PC-3 (cell line): ENCODE data around the gene LRPPRC. TPM values are rescaled to one million over a fixed set of nuclear protein-coding genes. Genes with fewer than 3 reads are reported as not detected.

Source experiments
- ATAC-seq: fragments of 200-7000 bp; cut with Tn5 transposase; 2 replicates; pipeline ENCODE4 v1.9.1; 2020; ENCODE audit warnings: mild to moderate bottlenecking, moderate library complexity
- BruUV-seq: library from RNA; stranded (reverse); fragments of 400-500 nt; replicated peaks from 2 replicates; lab custom pipeline; 2021; lab: Mats Ljungman, UMichigan
- CTCF ChIA-PET: fragments of 300-600 bp; sonication (Branson Sonifier 250); formaldehyde crosslinking; loops from one replicate; lab custom pipeline; 2022; ENCODE audit warnings: antibody characterized with exemption; lab: Charles Lee
- POLR2A ChIA-PET: fragments of 300-600 bp; sonication (Branson Sonifier 250); formaldehyde crosslinking; loops from one replicate; lab custom pipeline; 2022; ENCODE audit warnings: antibody characterized with exemption; ENCODE audit not compliant: unreplicated experiment; lab: Charles Lee
- DNase-seq: peaks from one replicate; pipeline ENCODE4 v3.0.0-alpha.2; 2015
- H2AFZ ChIP-seq: fragments of 300-600 bp; sonication (generic); 2 replicates; pipeline ENCODE4 v1.6.0; 2016; ENCODE audit warnings: antibody characterized with exemption, low read length
- H3F3A ChIP-seq: fragments of 300-600 bp; sonication (generic); one replicate; pipeline ENCODE4 v1.6.0; 2017; ENCODE audit warnings: antibody characterized with exemption, low read length, control low read depth, mild to moderate bottlenecking; ENCODE audit not compliant: unreplicated experiment
- H3K27ac ChIP-seq: fragments of 300-600 bp; sonication (generic); 2 replicates; pipeline ENCODE4 v1.5.1; 2016; ENCODE audit warnings: mild to moderate bottlenecking, low read length
- H3K27me3 ChIP-seq: fragments of 300-600 bp; sonication (generic); 2 replicates; pipeline ENCODE4 v1.6.1; 2016; ENCODE audit warnings: low read length, mixed read lengths
- H3K36me3 ChIP-seq: fragments of 300-600 bp; sonication (generic); 2 replicates; pipeline ENCODE4 v1.6.1; 2016; ENCODE audit warnings: low read depth, mixed run types, low read length, mixed read lengths
- H3K4me1 ChIP-seq: fragments of 300-600 bp; sonication (generic); 2 replicates; pipeline ENCODE4 v1.5.1; 2016; ENCODE audit warnings: low read length; ENCODE audit not compliant: insufficient read depth
- H3K4me2 ChIP-seq: fragments of 300-600 bp; sonication (generic); 2 replicates; pipeline ENCODE4 v1.6.0; 2016; ENCODE audit warnings: low read length
- H3K4me3 ChIP-seq: fragments of 300-600 bp; sonication (generic); 2 replicates; pipeline ENCODE4 v1.5.1; 2016; ENCODE audit warnings: mild to moderate bottlenecking, low read length, mixed read lengths
- H3K79me2 ChIP-seq: fragments of 300-600 bp; sonication (generic); 2 replicates; pipeline ENCODE4 v1.6.1; 2017; ENCODE audit warnings: low read length, mixed read lengths
- H3K9ac ChIP-seq: fragments of 300-600 bp; sonication (generic); 2 replicates; pipeline ENCODE4 v1.6.0; 2016; ENCODE audit warnings: mild to moderate bottlenecking, low read length
- H3K9me2 ChIP-seq: fragments of 300-600 bp; sonication (generic); replicated peaks from 2 replicates; pipeline ENCODE4 v1.6.1; 2016; ENCODE audit warnings: mixed run types, low read length, mixed read lengths
- H3K9me3 ChIP-seq: fragments of 300-600 bp; sonication (generic); 2 replicates; pipeline ENCODE4 v1.6.1; 2016; ENCODE audit warnings: low read length, mixed read lengths
- H4K20me1 ChIP-seq: fragments of 300-600 bp; sonication (generic); 2 replicates; pipeline ENCODE4 v1.6.1; 2016; ENCODE audit warnings: low read length, mixed read lengths
- CTCF ChIP-seq: fragments of 300-600 bp; sonication (generic); conservative IDR thresholded peaks from 2 replicates; pipeline ENCODE4 v1.5.1; 2017; ENCODE audit warnings: antibody characterized with exemption, low read depth, mild to moderate bottlenecking, low read length
- EZH2 ChIP-seq: fragments of 300-600 bp; sonication (generic); IDR thresholded peaks from one replicate; pipeline ENCODE4 v1.6.1; 2017; ENCODE audit warnings: antibody characterized with exemption, mild to moderate bottlenecking, low read length; ENCODE audit not compliant: unreplicated experiment
- EZH2phosphoT487 ChIP-seq: fragments of 300-600 bp; sonication (generic); IDR thresholded peaks from 2 replicates; pipeline ENCODE4 v1.6.1; 2018; ENCODE audit warnings: mild to moderate bottlenecking, antibody characterized with exemption, low read length, borderline replicate concordance
- intact Hi-C: fragments of 100-400 bp; cut with micrococcal nuclease; formaldehyde crosslinking; loops from 2 replicates; pipeline ENCODE4 v1.9.0; 2023
- total RNA-seq: library from RNA; depleted of rRNA; stranded (reverse); fragments of >200 nt; gene quantifications from 2 replicates; pipeline ENCODE4 v1.2.3, GENCODE V29; 2014

LRPPRC gene
- total RNA-seq, 1 experiment from 2014 or later, result 94.8 TPM

DNA sequence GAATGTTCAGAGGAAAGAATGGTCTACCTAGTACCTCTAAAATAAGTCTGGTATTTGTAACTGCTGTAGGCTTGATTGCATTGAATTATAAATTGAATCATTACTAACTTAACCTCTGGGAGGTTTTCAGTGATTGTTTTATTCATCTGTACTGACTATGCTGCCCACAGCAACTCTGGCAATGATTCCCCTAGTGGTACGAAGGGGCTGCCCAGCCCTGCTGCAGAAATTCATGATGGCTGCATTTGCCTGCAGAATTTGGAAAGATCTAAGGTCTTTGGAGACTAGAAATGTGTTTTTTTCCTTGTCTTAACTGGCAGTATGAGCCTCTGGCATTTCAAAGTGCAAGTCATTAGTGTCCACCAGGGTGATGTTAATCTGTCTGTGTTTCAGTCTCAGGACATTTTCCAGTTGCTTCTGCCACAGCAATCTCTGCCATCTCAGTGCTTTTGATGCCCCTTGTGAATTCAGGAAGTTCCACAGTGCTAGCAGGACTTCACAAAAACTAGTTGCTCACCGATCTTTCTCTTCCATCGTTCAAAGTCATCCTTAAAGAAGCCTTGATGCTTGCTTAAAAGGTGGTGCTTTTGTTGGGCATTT lies 13.4 kb upstream of the LRPPRC start:
- Histone ChIP-seq H3F3A (no peaks in the 10 kb centered on the region), H3K4me1 (no peaks in the 10 kb centered on the region), H3K27ac (no peak overlapping the region), H3K27me3 (peaks cover 33% of the 10 kb centered on the region), H3K4me2 (no peak overlapping the region), H3K79me2 (no peaks in the 10 kb centered on the region), H4K20me1 (no peaks in the 10 kb centered on the region), H3K9ac (no peak overlapping the region), H3K36me3 (no peaks in the 10 kb centered on the region), H3K4me3 (no peak overlapping the region), H2AFZ (no peak overlapping the region), H3K9me3 (no peaks in the 10 kb centered on the region), H3K9me2 (no peaks in the 10 kb centered on the region)
- ChIA-PET POLR2A (no interaction called here), CTCF (interaction anchor here (0.5 kb wide), 1 partner anchor 221 kb away, joined by 3 read pairs; no protein-coding TSS in a partner anchor)
- no peak for ATAC-seq
- no TSS peak for BruUV-seq
- intact Hi-C loops, result no loop called here
- no peak for TF ChIP-seq EZH2
- no peak for TF ChIP-seq EZH2phosphoT487
- TF ChIP-seq CTCF, result no peak
- DNase-seq, result no peak

DNA sequence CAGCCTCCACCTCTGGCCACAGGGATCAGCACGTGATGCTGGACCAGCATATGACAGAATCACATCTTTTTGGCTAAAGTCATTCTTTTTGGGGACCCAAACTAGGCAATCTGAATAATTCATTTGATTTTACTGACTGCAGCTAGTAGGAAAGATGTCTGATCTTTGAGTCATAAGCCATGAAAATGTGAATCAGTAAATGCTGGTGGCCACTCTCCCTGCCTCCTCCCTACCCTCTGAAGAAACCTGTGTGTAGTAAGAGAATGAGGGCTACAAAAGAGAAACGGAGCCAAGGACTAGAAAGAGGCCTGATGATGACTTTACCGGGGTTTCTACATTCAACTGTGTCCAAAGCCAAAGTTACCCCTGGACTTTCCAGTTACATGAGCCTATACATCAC lies 10.1 kb upstream of the LRPPRC start:
- H3K4me2 ChIP-seq, result no peak overlapping the region
- H4K20me1 ChIP-seq, result no peaks in the 10 kb centered on the region
- ChIA-PET POLR2A (no interaction called here), CTCF (no interaction called here)
- no TSS peak for BruUV-seq
- H3K9me3 ChIP-seq, result no peaks in the 10 kb centered on the region
- no peak for ATAC-seq
- H3K9me2 ChIP-seq, result no peaks in the 10 kb centered on the region
- H3K27ac ChIP-seq, result no peak overlapping the region
- TF ChIP-seq EZH2phosphoT487 (no peak), CTCF (no peak), EZH2 (no peak)
- H3K9ac ChIP-seq, result no peak overlapping the region
- H3K4me3 ChIP-seq, result no peak overlapping the region
- H3F3A ChIP-seq, result no peaks in the 10 kb centered on the region
- intact Hi-C loops, result no loop called here
- H3K36me3 ChIP-seq, result no peaks in the 10 kb centered on the region
- no peaks in the 10 kb centered on the region for H3K4me1 ChIP-seq
- no peak overlapping the region for H2AFZ ChIP-seq
- H3K79me2 ChIP-seq, result no peaks in the 10 kb centered on the region
- H3K27me3 ChIP-seq, result peaks cover 33% of the 10 kb centered on the region
- DNase-seq, result peak; percentile 16

GRCh38 chr2:44004735-44005602 lies 9.2 kb upstream of the LRPPRC start:
- DNase-seq (no peak), ATAC-seq (no peak)
- Histone ChIP-seq H3K9me3 (no peaks in the 10 kb centered on the region), H3K27ac (no peak overlapping the region), H3K4me3 (no peak overlapping the region), H3F3A (no peaks in the 10 kb centered on the region), H3K36me3 (no peaks in the 10 kb centered on the region), H4K20me1 (no peaks in the 10 kb centered on the region), H3K4me2 (no peak overlapping the region), H2AFZ (no peak overlapping the region), H3K4me1 (no peaks in the 10 kb centered on the region), H3K27me3 (peaks cover 24% of the 10 kb centered on the region), H3K79me2 (no peaks in the 10 kb centered on the region), H3K9ac (no peak overlapping the region), H3K9me2 (no peaks in the 10 kb centered on the region)
- POLR2A ChIA-PET, result no interaction called here
- CTCF ChIA-PET, result no interaction called here
- intact Hi-C loops, result no loop called here
- no TSS peak for BruUV-seq
- TF ChIP-seq EZH2, result no peak
- no peak for TF ChIP-seq EZH2phosphoT487
- no peak for TF ChIP-seq CTCF
